Colonic mucosa (tissue), 4 donors: ENCODE measurements around the gene BMAL1. TPM values are rescaled to one million over a fixed set of nuclear protein-coding genes. Genes with fewer than 3 reads are reported as not detected.

Source experiments
- DNase-seq: peaks from one replicate; pipeline ENCODE4 v3.0.0-alpha.2; 2020
- H3K27ac ChIP-seq: fragments of 200-600 bp; one replicate; pipeline ENCODE4 v1.8.0; 2021
- H3K27me3 ChIP-seq: fragments of 200-600 bp; one replicate; pipeline ENCODE4 v1.8.0; 2021
- H3K36me3 ChIP-seq: fragments of 200-600 bp; one replicate; pipeline ENCODE4 v1.8.0; 2021
- H3K4me1 ChIP-seq: fragments of 200-600 bp; one replicate; pipeline ENCODE4 v1.8.0; 2021; ENCODE audit warnings: mild to moderate bottlenecking
- H3K4me3 ChIP-seq: fragments of 200-600 bp; one replicate; pipeline ENCODE4 v1.8.0; 2021
- H3K9ac ChIP-seq, 2 donors: one replicate each; pipeline ENCODE4 v1.7.0; 2013; ENCODE audit warnings: control low read depth in 2 of 2, low read depth in 2 of 2, low read length in 2 of 2
- H3K9me3 ChIP-seq: fragments of 200-600 bp; one replicate; pipeline ENCODE4 v1.8.0; 2021
- intact Hi-C: fragments of 100-400 bp; cut with DNase I; formaldehyde crosslinking; loops from one replicate; pipeline ENCODE4 v1.14.1; 2022
- total RNA-seq, 2 donors: library from RNA; stranded (reverse); fragmentation: NEBNext Ultra II Directional in 1 of 2; extraction: Animal tissue kit (Norgen Biotek cat#: 25700) in 1 of 2; gene quantifications; one replicate each; pipeline ENCODE4 v1.2.1, GENCODE V29; 2021
- TF ChIP-seq, protein P1 (sequence below): fragments of 200-600 bp; IDR thresholded peaks from one replicate; pipeline ENCODE4 v1.8.0; 2022; ENCODE audit warnings: antibody characterized with exemption, mild to moderate bottlenecking
- donor health status: healthy.
- donor health status: DM: no; HTN: no; CAD: no.
- donor health status: DM: no; HTN: no; CAD: no.

BMAL1 gene
- total RNA-seq, 2 donors from 2014 or later, result 10.0 to 14.6 TPM

DNA sequence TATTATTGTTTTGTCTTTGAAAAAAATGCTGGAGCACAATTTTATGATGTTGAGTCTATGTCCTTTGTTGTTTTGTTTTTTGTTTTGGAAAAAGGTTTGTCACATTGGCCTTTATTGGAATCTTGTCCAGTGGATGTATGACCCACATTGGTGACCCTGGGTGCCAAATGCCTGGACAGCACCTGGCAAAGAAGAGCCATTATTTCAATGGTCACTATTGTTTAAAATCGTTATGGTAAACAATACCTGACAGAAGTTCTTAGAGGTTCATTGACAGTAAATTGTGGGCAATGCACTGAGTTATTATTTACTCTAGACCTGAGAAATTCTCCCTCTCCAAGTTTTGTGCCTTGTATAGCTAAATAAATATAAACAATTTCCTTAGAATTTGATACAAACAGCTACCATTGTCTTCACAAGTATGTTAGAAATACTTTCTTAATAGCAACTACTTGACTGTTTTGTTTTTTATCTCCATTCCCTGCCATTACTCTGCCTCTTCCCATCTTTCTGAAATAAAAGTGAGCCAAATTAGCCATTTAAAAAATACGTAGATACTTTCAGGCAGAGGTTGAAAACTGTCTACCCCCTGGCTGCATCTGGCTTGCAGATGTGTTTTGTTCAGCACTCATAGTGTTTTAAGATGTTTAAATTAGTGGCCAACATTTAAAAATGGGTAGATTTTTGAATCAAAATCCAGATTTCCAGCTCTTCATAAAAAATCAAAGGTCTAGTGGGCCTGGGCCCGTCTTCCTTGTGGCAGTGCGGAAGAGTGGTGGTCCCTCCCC lies 39.9 kb downstream of the BMAL1 start:
- Histone ChIP-seq H3K4me3 (no peak overlapping the region), H3K27me3 (no peaks in the 10 kb centered on the region)

DNA sequence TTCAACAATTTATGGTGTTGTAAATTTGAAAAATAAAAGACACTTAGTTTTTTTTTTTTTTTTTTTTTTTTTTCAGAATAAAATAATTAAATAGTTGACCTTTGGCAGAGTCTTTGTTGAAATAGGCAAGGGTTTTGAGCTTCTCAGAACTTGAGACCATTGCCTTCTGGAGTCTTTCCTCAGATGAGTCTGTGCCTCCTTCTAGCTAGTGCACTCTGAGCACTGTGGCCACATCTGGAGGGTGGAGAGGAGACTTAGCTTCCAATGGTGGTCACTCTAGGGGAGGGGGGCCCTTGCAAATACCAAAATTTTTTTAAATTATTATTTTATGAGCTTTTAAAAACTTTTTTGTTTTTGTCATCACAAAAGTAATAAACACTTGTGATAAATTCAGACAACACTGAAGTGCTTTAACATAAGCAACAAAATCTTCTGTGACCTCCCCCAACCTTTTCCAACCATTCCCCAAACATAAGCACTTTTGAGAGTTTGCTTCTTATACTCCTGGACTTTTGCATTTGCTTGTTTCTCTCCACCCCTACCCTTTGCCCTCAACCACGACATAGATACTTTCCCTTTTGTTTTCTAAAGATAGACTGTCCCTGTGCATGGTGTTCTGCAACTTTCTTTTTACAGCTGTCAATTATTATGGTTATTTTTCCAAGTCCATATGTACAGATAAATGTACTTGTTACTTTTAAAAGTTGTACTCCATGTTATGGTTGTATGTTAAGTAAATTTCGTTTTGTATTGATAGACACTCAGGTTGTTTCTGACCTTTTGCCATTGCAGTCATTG lies 41.1 kb downstream of the BMAL1 start:
- no peak overlapping the region for H3K27ac ChIP-seq
- H3K4me3 ChIP-seq, result no peak overlapping the region

More for the DNA sequence above, 39.9 kb downstream of the BMAL1 start:
- no peaks in the 10 kb centered on the region for H3K36me3 ChIP-seq
- H3K4me1 ChIP-seq, result no peaks in the 10 kb centered on the region
- H3K9me3 ChIP-seq, result no peaks in the 10 kb centered on the region
- no peak for DNase-seq
- no peak overlapping the region for H3K27ac ChIP-seq
- TF ChIP-seq, protein P1, sequence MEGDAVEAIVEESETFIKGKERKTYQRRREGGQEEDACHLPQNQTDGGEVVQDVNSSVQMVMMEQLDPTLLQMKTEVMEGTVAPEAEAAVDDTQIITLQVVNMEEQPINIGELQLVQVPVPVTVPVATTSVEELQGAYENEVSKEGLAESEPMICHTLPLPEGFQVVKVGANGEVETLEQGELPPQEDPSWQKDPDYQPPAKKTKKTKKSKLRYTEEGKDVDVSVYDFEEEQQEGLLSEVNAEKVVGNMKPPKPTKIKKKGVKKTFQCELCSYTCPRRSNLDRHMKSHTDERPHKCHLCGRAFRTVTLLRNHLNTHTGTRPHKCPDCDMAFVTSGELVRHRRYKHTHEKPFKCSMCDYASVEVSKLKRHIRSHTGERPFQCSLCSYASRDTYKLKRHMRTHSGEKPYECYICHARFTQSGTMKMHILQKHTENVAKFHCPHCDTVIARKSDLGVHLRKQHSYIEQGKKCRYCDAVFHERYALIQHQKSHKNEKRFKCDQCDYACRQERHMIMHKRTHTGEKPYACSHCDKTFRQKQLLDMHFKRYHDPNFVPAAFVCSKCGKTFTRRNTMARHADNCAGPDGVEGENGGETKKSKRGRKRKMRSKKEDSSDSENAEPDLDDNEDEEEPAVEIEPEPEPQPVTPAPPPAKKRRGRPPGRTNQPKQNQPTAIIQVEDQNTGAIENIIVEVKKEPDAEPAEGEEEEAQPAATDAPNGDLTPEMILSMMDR, result no peak
- intact Hi-C loops, result no loop called here
- H3K9ac ChIP-seq, result no peak overlapping the region

DNA sequence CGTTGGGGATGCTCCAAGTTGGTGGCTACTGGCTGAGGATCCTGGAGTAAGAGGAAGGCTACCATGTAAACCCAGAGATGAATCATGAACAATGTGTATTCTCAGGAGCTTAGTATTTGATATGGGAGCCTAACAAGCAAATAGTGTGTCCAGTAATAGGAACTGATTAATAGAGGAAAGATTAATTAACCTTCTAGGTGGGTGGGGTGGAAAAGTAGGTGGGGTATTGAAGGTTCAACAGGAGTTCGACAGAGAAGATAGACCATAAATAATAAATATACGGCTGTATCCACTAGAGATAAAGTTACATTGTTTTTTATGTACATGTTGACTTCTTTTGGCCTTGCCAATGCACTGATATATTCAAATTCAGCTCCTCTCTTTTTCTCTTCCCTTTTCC lies 43.1 kb downstream of the BMAL1 start:
- no peak overlapping the region for H3K27ac ChIP-seq
- no peak for DNase-seq
- H3K36me3 ChIP-seq, result no peaks in the 10 kb centered on the region
- intact Hi-C loops, result no loop called here
- H3K4me1 ChIP-seq, result no peaks in the 10 kb centered on the region
- TF ChIP-seq, protein P1, result no peak
- no peak overlapping the region for H3K9ac ChIP-seq
- no peak overlapping the region for H3K4me3 ChIP-seq
- H3K9me3 ChIP-seq, result no peaks in the 10 kb centered on the region
- no peaks in the 10 kb centered on the region for H3K27me3 ChIP-seq

More for the DNA sequence above, 41.1 kb downstream of the BMAL1 start:
- TF ChIP-seq, protein P1, result no peak
- H3K9ac ChIP-seq, result no peak overlapping the region
- intact Hi-C loops, result no loop called here
- H3K9me3 ChIP-seq, result no peaks in the 10 kb centered on the region
- DNase-seq, result no peak
- H3K4me1 ChIP-seq, result no peaks in the 10 kb centered on the region
- H3K36me3 ChIP-seq, result no peaks in the 10 kb centered on the region
- H3K27me3 ChIP-seq, result no peaks in the 10 kb centered on the region

DNA sequence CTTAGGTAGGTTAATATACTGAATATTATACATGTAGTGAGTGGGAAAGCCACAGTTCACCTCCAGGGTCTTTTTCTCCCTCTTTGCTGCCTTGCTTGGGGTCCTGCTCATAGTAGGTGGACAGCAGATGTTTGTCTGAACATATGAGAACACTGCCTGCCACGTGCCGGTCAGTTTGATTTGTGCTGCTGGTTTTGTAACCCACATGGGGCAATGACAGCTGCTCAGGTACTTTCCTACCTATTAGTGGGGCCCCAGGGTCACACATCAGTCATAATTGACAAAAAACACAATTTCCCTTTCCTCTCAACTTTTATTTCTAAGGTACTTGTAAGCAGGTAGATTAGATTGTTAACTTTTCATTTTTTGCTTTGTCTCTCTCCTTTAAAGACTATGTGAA lies 43.8 kb downstream of the BMAL1 start:
- H3K4me3 ChIP-seq, result no peak overlapping the region

DNA sequence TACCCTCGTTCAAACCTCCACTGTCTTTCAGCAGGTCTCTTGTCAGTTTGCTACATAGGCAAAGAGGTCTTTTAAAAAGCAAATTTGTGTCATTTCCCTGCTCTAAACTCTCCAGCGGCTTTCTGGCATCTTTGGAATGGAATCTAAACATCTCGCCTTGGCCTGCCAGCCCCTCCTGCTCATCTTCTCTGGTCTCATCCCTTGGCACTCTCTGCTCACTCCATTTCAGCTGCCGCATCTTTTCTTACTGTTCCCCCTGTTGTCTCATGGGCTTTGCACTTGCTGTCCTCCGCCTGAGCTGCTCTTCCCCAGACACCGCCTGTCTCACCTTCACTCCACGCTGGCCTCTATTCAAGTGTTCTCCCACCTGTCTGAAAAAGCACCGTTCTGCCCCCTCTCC lies 46.6 kb downstream of the BMAL1 start:
- H3K27me3 ChIP-seq, result no peaks in the 10 kb centered on the region
- H3K9ac ChIP-seq, result no peak overlapping the region
- H3K9me3 ChIP-seq, result no peaks in the 10 kb centered on the region
- TF ChIP-seq, protein P1, result no peak
- intact Hi-C loops, result no loop called here
- H3K36me3 ChIP-seq, result no peaks in the 10 kb centered on the region
- H3K27ac ChIP-seq, result no peak overlapping the region
- DNase-seq, result no peak
- no peaks in the 10 kb centered on the region for H3K4me1 ChIP-seq
- H3K4me3 ChIP-seq, result no peak overlapping the region

More for the DNA sequence above, 43.8 kb downstream of the BMAL1 start:
- H3K9me3 ChIP-seq, result no peaks in the 10 kb centered on the region
- no peak overlapping the region for H3K9ac ChIP-seq
- no peaks in the 10 kb centered on the region for H3K36me3 ChIP-seq
- intact Hi-C loops, result no loop called here
- H3K4me1 ChIP-seq, result no peaks in the 10 kb centered on the region
- H3K27me3 ChIP-seq, result no peaks in the 10 kb centered on the region
- no peak overlapping the region for H3K27ac ChIP-seq
- TF ChIP-seq, protein P1, result no peak
- no peak for DNase-seq
